A673 (cell line): Measurements from ENCODE around the gene GNAS. TPM values are rescaled to one million over a fixed set of nuclear protein-coding genes. Genes with fewer than 3 reads are reported as not detected.
A peak's percentile ranks its signal among the peaks of the same experiment; 100 is the strongest.

ENCODE experiments used
- BruUV-seq: library from RNA; stranded (reverse); fragments of 400-500 nt; replicated peaks from 2 replicates; lab custom pipeline; 2021; lab: Mats Ljungman, UMichigan
- CTCF ChIA-PET: fragments of 300-600 bp; sonication (Branson Sonifier 250); formaldehyde crosslinking; loops from one replicate; lab custom pipeline; 2022; ENCODE audit warnings: antibody characterized with exemption; lab: Charles Lee
- POLR2A ChIA-PET: fragments of 300-600 bp; sonication (Branson Sonifier 250); formaldehyde crosslinking; loops from one replicate; lab custom pipeline; 2022; ENCODE audit warnings: antibody characterized with exemption; ENCODE audit not compliant: low non-redundant PET; lab: Charles Lee
- DNase-seq: peaks from one replicate; pipeline ENCODE4 v3.0.0-alpha.2; 2015; ENCODE audit warnings: low spot score
- H3K27ac ChIP-seq: fragments of 200-600 bp; sonication (generic); 2 replicates; pipeline ENCODE4 v1.5.1; 2016; ENCODE audit warnings: mixed run types, low read depth, mild to moderate bottlenecking, mixed read lengths, antibody characterized with exemption, low read length; ENCODE audit not compliant: poor library complexity, severe bottlenecking
- H3K27me3 ChIP-seq: fragments of 200-600 bp; sonication (generic); replicated peaks from 2 replicates; pipeline ENCODE4 v1.6.1; 2017; ENCODE audit warnings: mixed run types, low read depth, mild to moderate bottlenecking, mixed read lengths, antibody characterized with exemption, low read length; ENCODE audit not compliant: insufficient read depth, poor library complexity
- H3K36me3 ChIP-seq: fragments of 200-600 bp; sonication (generic); 2 replicates; pipeline ENCODE4 v1.6.1; 2016; ENCODE audit warnings: mixed run types, mild to moderate bottlenecking, mixed read lengths, antibody characterized with exemption, low read length; ENCODE audit not compliant: insufficient read depth, poor library complexity, severe bottlenecking
- H3K4me1 ChIP-seq: fragments of 200-600 bp; sonication (generic); 2 replicates; pipeline ENCODE4 v1.6.1; 2017; ENCODE audit warnings: mixed run types, mild to moderate bottlenecking, mixed read lengths, antibody characterized with exemption, low read length; ENCODE audit not compliant: insufficient read depth, poor library complexity, severe bottlenecking
- H3K4me3 ChIP-seq: fragments of 200-600 bp; sonication (generic); 2 replicates; pipeline ENCODE4 v1.5.1; 2016; ENCODE audit warnings: low read depth, mixed run types, mild to moderate bottlenecking, mixed read lengths, low read length; ENCODE audit not compliant: poor library complexity, severe bottlenecking
- H3K9me3 ChIP-seq: fragments of 200-600 bp; sonication (generic); 2 replicates; pipeline ENCODE4 v1.6.1; 2016; ENCODE audit warnings: mixed run types, low read depth, mild to moderate bottlenecking, mixed read lengths, antibody characterized with exemption, low read length; ENCODE audit not compliant: poor library complexity, severe bottlenecking
- EZH2 ChIP-seq: fragments of 200-600 bp; sonication (generic); IDR thresholded peaks from 2 replicates; pipeline ENCODE4 v1.6.1; 2017; ENCODE audit warnings: borderline replicate concordance, low read depth, mild to moderate bottlenecking, mixed read lengths, antibody characterized with exemption, low read length; ENCODE audit not compliant: poor library complexity, severe bottlenecking
- intact Hi-C: fragments of 100-400 bp; cut with micrococcal nuclease; formaldehyde crosslinking; loops from one replicate; pipeline ENCODE4 v1.10.0; 2022; ENCODE audit not compliant: unreplicated experiment
- total RNA-seq: library from RNA; stranded (reverse); gene quantifications from 2 replicates; pipeline ENCODE4 v1.2.3, GENCODE V29; 2021
- TF ChIP-seq, protein P1 (sequence below): fragments of 300-800, 200-600 bp; sonication (generic); conservative IDR thresholded peaks from 2 replicates; pipeline ENCODE4 v1.5.1; 2017; ENCODE audit warnings: low read depth, mild to moderate bottlenecking, antibody characterized with exemption, low read length, moderate library complexity, mixed read lengths

GNAS gene
- total RNA-seq, 1 experiment from 2014 or later: 1,108 TPM

DNA sequence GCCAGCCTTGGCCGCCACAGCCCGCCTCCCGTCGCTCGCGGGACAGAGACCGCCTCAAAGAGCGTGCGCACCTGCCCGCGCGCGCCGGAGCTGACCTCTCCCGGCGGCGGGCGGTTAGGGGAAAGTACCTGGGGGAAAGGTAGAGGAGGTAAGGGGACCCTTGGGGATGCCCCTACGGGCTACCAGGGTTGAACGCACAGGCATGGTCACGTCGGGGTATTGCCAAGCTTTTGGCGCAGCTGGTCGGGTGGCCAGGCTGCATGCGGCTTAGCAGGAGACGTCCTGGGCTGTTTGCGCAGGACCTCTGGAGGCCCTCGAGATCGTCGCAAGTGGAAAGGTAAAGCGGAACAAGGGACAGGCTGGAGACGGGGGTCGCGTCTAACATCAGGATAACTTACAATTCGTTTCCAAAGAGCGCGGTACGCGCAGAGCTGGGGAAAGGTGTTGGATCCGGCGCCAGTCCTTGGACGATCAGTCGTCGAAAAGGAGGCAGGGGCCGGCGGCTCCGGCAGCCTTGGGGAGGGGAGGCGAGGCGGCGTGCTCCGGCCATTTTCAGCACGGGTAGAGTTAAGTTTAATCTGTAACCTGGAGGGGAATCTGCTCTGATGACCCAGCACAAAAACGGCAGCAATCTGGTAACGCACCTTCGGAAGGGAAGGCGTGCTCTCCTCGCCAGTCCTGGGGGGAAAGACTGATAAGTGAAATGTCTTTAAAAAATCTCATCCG, 10.8 kb upstream of the GNAS start:
- TF ChIP-seq, protein P1, sequence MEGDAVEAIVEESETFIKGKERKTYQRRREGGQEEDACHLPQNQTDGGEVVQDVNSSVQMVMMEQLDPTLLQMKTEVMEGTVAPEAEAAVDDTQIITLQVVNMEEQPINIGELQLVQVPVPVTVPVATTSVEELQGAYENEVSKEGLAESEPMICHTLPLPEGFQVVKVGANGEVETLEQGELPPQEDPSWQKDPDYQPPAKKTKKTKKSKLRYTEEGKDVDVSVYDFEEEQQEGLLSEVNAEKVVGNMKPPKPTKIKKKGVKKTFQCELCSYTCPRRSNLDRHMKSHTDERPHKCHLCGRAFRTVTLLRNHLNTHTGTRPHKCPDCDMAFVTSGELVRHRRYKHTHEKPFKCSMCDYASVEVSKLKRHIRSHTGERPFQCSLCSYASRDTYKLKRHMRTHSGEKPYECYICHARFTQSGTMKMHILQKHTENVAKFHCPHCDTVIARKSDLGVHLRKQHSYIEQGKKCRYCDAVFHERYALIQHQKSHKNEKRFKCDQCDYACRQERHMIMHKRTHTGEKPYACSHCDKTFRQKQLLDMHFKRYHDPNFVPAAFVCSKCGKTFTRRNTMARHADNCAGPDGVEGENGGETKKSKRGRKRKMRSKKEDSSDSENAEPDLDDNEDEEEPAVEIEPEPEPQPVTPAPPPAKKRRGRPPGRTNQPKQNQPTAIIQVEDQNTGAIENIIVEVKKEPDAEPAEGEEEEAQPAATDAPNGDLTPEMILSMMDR: no peak
- TF ChIP-seq EZH2: peak; percentile 61
- ChIA-PET POLR2A (no interaction called here), CTCF (no interaction called here)
- no peak overlapping the region for H3K4me3 ChIP-seq
- H3K27ac ChIP-seq: no peak overlapping the region
- DNase-seq: no peak
- H3K9me3 ChIP-seq: no peaks in the 10 kb centered on the region
- H3K27me3 ChIP-seq: peaks cover 82% of the 10 kb centered on the region
- no peaks in the 10 kb centered on the region for H3K4me1 ChIP-seq
- no peaks in the 10 kb centered on the region for H3K36me3 ChIP-seq
- BruUV-seq: no TSS peak
- intact Hi-C loops: no loop called here

GRCh38 chr20:58842276-58842675, 10.2 kb upstream of the GNAS start:
- Histone ChIP-seq H3K4me3 (no peak overlapping the region), H3K27me3 (peaks cover 82% of the 10 kb centered on the region), H3K9me3 (no peaks in the 10 kb centered on the region), H3K36me3 (no peaks in the 10 kb centered on the region), H3K27ac (no peak overlapping the region), H3K4me1 (no peaks in the 10 kb centered on the region)
- intact Hi-C loops: no loop called here
- ChIA-PET CTCF (no interaction called here), POLR2A (no interaction called here)
- BruUV-seq: no TSS peak
- no peak for TF ChIP-seq EZH2
- TF ChIP-seq, protein P1: no peak
- DNase-seq: no peak

GRCh38 chr20:58843128-58843556, 9.4 kb upstream of the GNAS start:
- TF ChIP-seq, protein P1: no peak
- TF ChIP-seq EZH2: no peak
- H3K36me3 ChIP-seq: no peaks in the 10 kb centered on the region
- no peak overlapping the region for H3K4me3 ChIP-seq
- intact Hi-C loops: no loop called here
- ChIA-PET POLR2A (no interaction called here), CTCF (no interaction called here)
- BruUV-seq: no TSS peak
- H3K27me3 ChIP-seq: peaks cover 79% of the 10 kb centered on the region
- no peak overlapping the region for H3K27ac ChIP-seq
- no peaks in the 10 kb centered on the region for H3K4me1 ChIP-seq
- no peaks in the 10 kb centered on the region for H3K9me3 ChIP-seq
- DNase-seq: no peak
